ENCODE measurements around the gene GPX4. TPM values are rescaled to one million over a fixed set of nuclear protein-coding genes. Genes with fewer than 3 reads are reported as not detected.
A peak's percentile ranks its signal among the peaks of the same experiment; 100 is the strongest.

GPX4 gene
- total RNA-seq, 1 donor from 2014 or later = 245 TPM

GRCh38 chr19:1132552-1133383, 29.0 kb downstream of the GPX4 start:
- DNase-seq (ENCODE audit: low spot score) = no peak
- H3K9me3 Mint-ChIP-seq (ENCODE audit: low read depth) = no peaks in the 10 kb centered on the region
- H3K27me3 Mint-ChIP-seq (ENCODE audit: low read depth) = no peaks in the 10 kb centered on the region
- peak overlapping the region; percentile 80 for H3K4me3 Mint-ChIP-seq (ENCODE audit: unreplicated experiment)
- H3K36me3 Mint-ChIP-seq (ENCODE audit: low read depth) = no peaks in the 10 kb centered on the region
- peak overlapping the region; percentile 81 for H3K27ac Mint-ChIP-seq (ENCODE audit: unreplicated experiment)
- H3K4me1 Mint-ChIP-seq (ENCODE audit: low read depth) = peaks cover 28% of the 10 kb centered on the region
- TF ChIP-seq CTCF (IDR thresholded peaks at IDR 0.05) = no peak

GRCh38 chr19:1133471-1133929, 29.7 kb downstream of the GPX4 start:
- Mint-ChIP-seq H3K27ac (ENCODE audit: unreplicated experiment) (no peak overlapping the region), H3K4me1 (ENCODE audit: low read depth) (peaks cover 28% of the 10 kb centered on the region), H3K36me3 (ENCODE audit: low read depth) (no peaks in the 10 kb centered on the region), H3K27me3 (ENCODE audit: low read depth) (no peaks in the 10 kb centered on the region), H3K9me3 (ENCODE audit: low read depth) (no peaks in the 10 kb centered on the region), H3K4me3 (ENCODE audit: unreplicated experiment) (no peak overlapping the region)
- DNase-seq (ENCODE audit: low spot score) = no peak
- TF ChIP-seq CTCF (IDR thresholded peaks at IDR 0.05) = no peak

- H3K4me1 Mint-ChIP-seq (ENCODE audit: low read depth) = peaks cover 28% of the 10 kb centered on the region
- H3K27me3 Mint-ChIP-seq (ENCODE audit: low read depth) = no peaks in the 10 kb centered on the region
- no peak overlapping the region for H3K4me3 Mint-ChIP-seq (ENCODE audit: unreplicated experiment)
- TF ChIP-seq CTCF (IDR thresholded peaks at IDR 0.05) = no peak
- H3K36me3 Mint-ChIP-seq (ENCODE audit: low read depth) = peaks cover 4% of the 10 kb centered on the region
- H3K9me3 Mint-ChIP-seq (ENCODE audit: low read depth) = no peaks in the 10 kb centered on the region
- H3K27ac Mint-ChIP-seq (ENCODE audit: unreplicated experiment) = peak overlapping the region; percentile 36
- no peak for DNase-seq (ENCODE audit: low spot score)
Measured at GRCh38 chr19:1134431-1134830, 30.6 kb downstream of the GPX4 start.

GRCh38 chr19:1135454-1135853, 31.7 kb downstream of the GPX4 start:
- H3K9me3 Mint-ChIP-seq (ENCODE audit: low read depth) = no peaks in the 10 kb centered on the region
- H3K27ac Mint-ChIP-seq (ENCODE audit: unreplicated experiment) = no peak overlapping the region
- H3K4me3 Mint-ChIP-seq (ENCODE audit: unreplicated experiment) = no peak overlapping the region
- no peaks in the 10 kb centered on the region for H3K27me3 Mint-ChIP-seq (ENCODE audit: low read depth)
- no peak for TF ChIP-seq CTCF (IDR thresholded peaks at IDR 0.05)
- DNase-seq (ENCODE audit: low spot score) = no peak
- H3K36me3 Mint-ChIP-seq (ENCODE audit: low read depth) = peaks cover 6% of the 10 kb centered on the region
- H3K4me1 Mint-ChIP-seq (ENCODE audit: low read depth) = peaks cover 21% of the 10 kb centered on the region

GRCh38 chr19:1136201-1136600, 32.4 kb downstream of the GPX4 start:
- H3K9me3 Mint-ChIP-seq (ENCODE audit: low read depth) = no peaks in the 10 kb centered on the region

More at GRCh38 chr19:1136201-1136600, 32.4 kb downstream of the GPX4 start:
- DNase-seq (ENCODE audit: low spot score) = no peak
- Mint-ChIP-seq H3K4me3 (ENCODE audit: unreplicated experiment) (no peak overlapping the region), H3K4me1 (ENCODE audit: low read depth) (peaks cover 13% of the 10 kb centered on the region), H3K27ac (ENCODE audit: unreplicated experiment) (no peak overlapping the region), H3K36me3 (ENCODE audit: low read depth) (peaks cover 9% of the 10 kb centered on the region), H3K27me3 (ENCODE audit: low read depth) (no peaks in the 10 kb centered on the region)
- no peak for TF ChIP-seq CTCF (IDR thresholded peaks at IDR 0.05)

All from chondrocyte (in vitro differentiated cells).